IMR-90 (cell line): ENCODE data around the gene DRC3. TPM values are rescaled to one million over a fixed set of nuclear protein-coding genes. Genes with fewer than 3 reads are reported as not detected.

Experiments used
- polyA plus RNA-seq, 3 experiments: library from polyadenylated mRNA; depleted of rRNA; stranded (reverse); fragments of >200 nt; gene quantifications; 2 replicates each; pipeline ENCODE4 v1.2.3, GENCODE V29; 2012; ENCODE audit warnings: low replicate concordance in 1 of 3
- total RNA-seq: library from RNA; depleted of rRNA; stranded (reverse); fragments of >200 nt; gene quantifications from 2 replicates; pipeline ENCODE4 v1.2.3, GENCODE V29; 2012; rRNA removed

DRC3 gene
- total and polyA plus RNA-seq, 2 of the 4 experiments (the other 2 are of a cell fraction) = 0.55 to 0.72 TPM

Other genes with a start within 250 kb of the DRC3 start
- gene SREBF1, start 135.9 kb upstream of the DRC3 start, total RNA-seq = 3.3 and 3.4 TPM in 2 replicates
- 20.4 and 22.3 TPM in 2 replicates for gene SREBF1, start 135.9 kb upstream of the DRC3 start, polyA plus RNA-seq (2012; rRNA removed)
- 23.3 and 34.4 TPM in 2 replicates for gene TOM1L2, start 462 bp upstream of the DRC3 start, total RNA-seq
- 51.7 and 54.3 TPM in 2 replicates for gene TOM1L2, start 462 bp upstream of the DRC3 start, polyA plus RNA-seq (2012; rRNA removed)
- gene ATPAF2, start 66.3 kb downstream of the DRC3 start, total RNA-seq = 14.2 and 27.6 TPM in 2 replicates
- 19.5 and 21.9 TPM in 2 replicates for gene ATPAF2, start 66.3 kb downstream of the DRC3 start, polyA plus RNA-seq (2012; rRNA removed)
- 3.9 and 5.0 TPM in 2 replicates for gene GID4, start 66.5 kb downstream of the DRC3 start, total RNA-seq
- 4.2 and 5.6 TPM in 2 replicates for gene GID4, start 66.5 kb downstream of the DRC3 start, polyA plus RNA-seq (2012; rRNA removed)
- 35.6 and 43.6 TPM in 2 replicates for gene DRG2, start 115.1 kb downstream of the DRC3 start, total RNA-seq
- 41.3 and 45.1 TPM in 2 replicates for gene DRG2, start 115.1 kb downstream of the DRC3 start, polyA plus RNA-seq (2012; rRNA removed)
- 0.18 and 0.56 TPM in 2 replicates for gene MYO15A, start 135.9 kb downstream of the DRC3 start, total RNA-seq
- gene MYO15A, start 135.9 kb downstream of the DRC3 start, polyA plus RNA-seq (2012; rRNA removed) = 0.49 and 1.1 TPM in 2 replicates
- 79.6 and 86.1 TPM in 2 replicates for gene ALKBH5, start 211.0 kb downstream of the DRC3 start, total RNA-seq
- 54.6 and 57.6 TPM in 2 replicates for gene ALKBH5, start 211.0 kb downstream of the DRC3 start, polyA plus RNA-seq (2012; rRNA removed)